GM04503 (cell line): ENCODE data around the gene KRTAP10-10.
"Not testable (repeated sequence)": the region's sequence is repeated elsewhere in the genome, so short reads cannot be mapped to it uniquely, and the experiment has no call there.

ENCODE experiments used
- DNase-seq: peaks from one replicate; pipeline ENCODE4 v3.0.0-alpha.2; 2012; ENCODE audit warnings: low read depth

KRTAP10-10 gene

GRCh38 chr21:44650973-44651675, 14.0 kb downstream of the KRTAP10-10 start:
- no peak for DNase-seq

- no peak for DNase-seq
Observed at GRCh38 chr21:44653123-44653522, 16.0 kb downstream of the KRTAP10-10 start.

GRCh38 chr21:44653656-44654575, 16.8 kb downstream of the KRTAP10-10 start:
- DNase-seq = no peak

GRCh38 chr21:44654576-44655175, 17.5 kb downstream of the KRTAP10-10 start, which contains the start of gene KRTAP12-4:
TSS of gene KRTAP12-4 (minus strand) at chr21:44654659. CDS start at chr21:44654614, 45 bp downstream.
- no peak for DNase-seq

GRCh38 chr21:44656868-44657267, 19.7 kb downstream of the KRTAP10-10 start:
- DNase-seq = no peak

GRCh38 chr21:44657635-44658540, 20.7 kb downstream of the KRTAP10-10 start, which contains the start of gene KRTAP12-3:
TSS of gene KRTAP12-3 (plus strand) at chr21:44657932. CDS start at chr21:44657980, 48 bp downstream.
- DNase-seq = no peak

GRCh38 chr21:44658541-44658910, 21.4 kb downstream of the KRTAP10-10 start:
- DNase-seq = no peak

GRCh38 chr21:44658913-44659595, 21.9 kb downstream of the KRTAP10-10 start:
- DNase-seq = no peak

GRCh38 chr21:44661567-44661966, 24.4 kb downstream of the KRTAP10-10 start:
- DNase-seq = not testable (repeated sequence)

GRCh38 chr21:44664691-44665090, 27.5 kb downstream of the KRTAP10-10 start:
- DNase-seq = no peak

- DNase-seq = no peak
Observed at GRCh38 chr21:44666401-44667320, 29.5 kb downstream of the KRTAP10-10 start, which contains the start of gene KRTAP12-2. TSS of gene KRTAP12-2 (minus strand) at chr21:44666927. CDS start at chr21:44666886, 41 bp downstream.

- DNase-seq = no peak
Observed at GRCh38 chr21:44667612-44668011, 30.5 kb downstream of the KRTAP10-10 start.

GRCh38 chr21:44670642-44671432, 33.7 kb downstream of the KRTAP10-10 start:
- DNase-seq = no peak

GRCh38 chr21:44671911-44672310, 34.8 kb downstream of the KRTAP10-10 start:
- no peak for DNase-seq

- no peak for DNase-seq
Observed at GRCh38 chr21:44677881-44678280, 40.7 kb downstream of the KRTAP10-10 start.

- DNase-seq = no peak
Observed at GRCh38 chr21:44681152-44681551, 44.0 kb downstream of the KRTAP10-10 start.

GRCh38 chr21:44681861-44682579, 44.9 kb downstream of the KRTAP10-10 start, which contains the start of gene KRTAP12-1:
TSS of gene KRTAP12-1 (minus strand) at chr21:44682163. CDS start at chr21:44682123, 40 bp downstream.
- no peak for DNase-seq

- DNase-seq = no peak
Observed at GRCh38 chr21:44682580-44683151, 45.5 kb downstream of the KRTAP10-10 start.
